WTC11 (cell line): ENCODE measurements around the gene HOXC11. TPM values are rescaled to one million over a fixed set of nuclear protein-coding genes. Genes with fewer than 3 reads are reported as not detected.

Experiments used
- ATAC-seq: fragments of 200-7000 bp; cut with Tn5 transposase; 2 replicates; pipeline ENCODE4 v1.10.0; 2021; ENCODE audit warnings: mild to moderate bottlenecking, moderate library complexity
- CTCF ChIA-PET: fragments of 300-600 bp; sonication (Branson Sonifier 250); formaldehyde crosslinking; loops from one replicate; lab custom pipeline; 2021; ENCODE audit warnings: antibody characterized with exemption; lab: Charles Lee
- POLR2A ChIA-PET: fragments of 350-600 bp; sonication (Branson Sonifier 250); formaldehyde crosslinking; loops from one replicate; lab custom pipeline; 2021; ENCODE audit warnings: antibody characterized with exemption; lab: Charles Lee
- DNase-seq: peaks from one replicate; pipeline ENCODE4 v3.0.0; 2021; ENCODE audit warnings: low spot score
- H3K27ac Mint-ChIP-seq: 2 replicates; pipeline ENCODE4 v1.8.0; 2021; ENCODE audit warnings: mixed read lengths
- H3K27me3 Mint-ChIP-seq: 2 replicates; pipeline ENCODE4 v1.8.0; 2021; ENCODE audit warnings: low read depth, mild to moderate bottlenecking, moderate library complexity, mixed read lengths
- H3K36me3 Mint-ChIP-seq: 2 replicates; pipeline ENCODE4 v1.8.0; 2021; ENCODE audit warnings: mixed read lengths
- H3K4me1 Mint-ChIP-seq: 2 replicates; pipeline ENCODE4 v1.8.0; 2022; ENCODE audit warnings: mixed read lengths
- H3K4me3 Mint-ChIP-seq: 2 replicates; pipeline ENCODE4 v1.8.0; 2021; ENCODE audit warnings: mild to moderate bottlenecking, moderate library complexity, mixed read lengths
- H3K9me3 Mint-ChIP-seq: 2 replicates; pipeline ENCODE4 v1.8.0; 2021; ENCODE audit warnings: mixed read lengths
- CREB1 ChIP-seq: sonication (generic); formaldehyde crosslinking; IDR thresholded peaks from 2 replicates; pipeline ENCODE4 v1.8.0; 2023; ENCODE audit warnings: mild to moderate bottlenecking, missing genetic modification reagents
- GABPB1 ChIP-seq: sonication (generic); formaldehyde crosslinking; IDR thresholded peaks from 2 replicates; pipeline ENCODE4 v1.8.1; 2023; ENCODE audit warnings: mild to moderate bottlenecking, missing genetic modification reagents
- GTF2I ChIP-seq: fragments of 250-450 bp; sonication (Bioruptor Pico); conservative IDR thresholded peaks from 2 replicates; pipeline ENCODE4 v1.4.0; 2021; ENCODE audit warnings: mild to moderate bottlenecking
- NFYB ChIP-seq: sonication (generic); formaldehyde crosslinking; conservative IDR thresholded peaks from 2 replicates; pipeline ENCODE4 v1.8.0; 2022; ENCODE audit warnings: low read depth, missing genetic modification reagents
- NR1H2 ChIP-seq: sonication (generic); formaldehyde crosslinking; IDR thresholded peaks from 2 replicates; pipeline ENCODE4 v1.9.0; 2021; ENCODE audit warnings: mild to moderate bottlenecking, moderate library complexity, missing genetic modification reagents
- NR3C1 ChIP-seq: sonication (generic); formaldehyde crosslinking; conservative IDR thresholded peaks from 2 replicates; pipeline ENCODE4 v1.8.1; 2023; ENCODE audit warnings: low read depth, mild to moderate bottlenecking, missing genetic modification reagents
- SP1 ChIP-seq: sonication (generic); formaldehyde crosslinking; conservative IDR thresholded peaks from 2 replicates; pipeline ENCODE4 v1.8.1; 2022; ENCODE audit warnings: missing genetic modification reagents
- TEAD4 ChIP-seq: sonication (generic); formaldehyde crosslinking; IDR thresholded peaks from 2 replicates; pipeline ENCODE4 v1.8.0; 2022; ENCODE audit warnings: mild to moderate bottlenecking, missing genetic modification reagents
- ZBTB21 ChIP-seq: sonication (generic); formaldehyde crosslinking; IDR thresholded peaks from 2 replicates; pipeline ENCODE4 v1.8.1; 2023; ENCODE audit warnings: mild to moderate bottlenecking, missing genetic modification reagents, borderline replicate concordance
- total RNA-seq: library from RNA; stranded (reverse); gene quantifications from 3 replicates; pipeline ENCODE4 v1.2.3, GENCODE V29; 2021
- TF ChIP-seq, protein P1 (sequence below): sonication (generic); formaldehyde crosslinking; IDR thresholded peaks from 2 replicates; pipeline ENCODE4 v1.8.1; 2023; ENCODE audit warnings: mild to moderate bottlenecking, missing genetic modification reagents, borderline replicate concordance
- TF ChIP-seq, protein P2 (sequence below): sonication (generic); formaldehyde crosslinking; IDR thresholded peaks from 2 replicates; pipeline ENCODE4 v1.8.1; 2022; ENCODE audit warnings: low read depth, mild to moderate bottlenecking, moderate library complexity, missing genetic modification reagents, borderline replicate concordance
- TF ChIP-seq, protein P3 (sequence below): sonication (generic); formaldehyde crosslinking; IDR thresholded peaks from 2 replicates; pipeline ENCODE4 v1.8.0; 2022; ENCODE audit warnings: mild to moderate bottlenecking, missing genetic modification reagents
- TF ChIP-seq, protein P4 (sequence below): sonication (generic); formaldehyde crosslinking; IDR thresholded peaks from 2 replicates; pipeline ENCODE4 v1.8.1; 2023; ENCODE audit warnings: mild to moderate bottlenecking, missing genetic modification reagents, moderate library complexity
- TF ChIP-seq, protein P5 (sequence below): sonication (generic); formaldehyde crosslinking; IDR thresholded peaks from 2 replicates; pipeline ENCODE4 v1.8.0; 2022; ENCODE audit warnings: mild to moderate bottlenecking, missing genetic modification reagents
- TF ChIP-seq, protein P6 (sequence below): sonication (generic); formaldehyde crosslinking; IDR thresholded peaks from 2 replicates; pipeline ENCODE4 v1.8.1; 2022; ENCODE audit warnings: missing genetic modification reagents, borderline replicate concordance
- TF ChIP-seq, protein P7 (sequence below): sonication (generic); formaldehyde crosslinking; IDR thresholded peaks from 2 replicates; pipeline ENCODE4 v1.8.1; 2022; ENCODE audit warnings: mild to moderate bottlenecking, moderate library complexity, missing genetic modification reagents

Gene HOXC11
- total RNA-seq, 1 experiment from 2014 or later = not detected

DNA sequence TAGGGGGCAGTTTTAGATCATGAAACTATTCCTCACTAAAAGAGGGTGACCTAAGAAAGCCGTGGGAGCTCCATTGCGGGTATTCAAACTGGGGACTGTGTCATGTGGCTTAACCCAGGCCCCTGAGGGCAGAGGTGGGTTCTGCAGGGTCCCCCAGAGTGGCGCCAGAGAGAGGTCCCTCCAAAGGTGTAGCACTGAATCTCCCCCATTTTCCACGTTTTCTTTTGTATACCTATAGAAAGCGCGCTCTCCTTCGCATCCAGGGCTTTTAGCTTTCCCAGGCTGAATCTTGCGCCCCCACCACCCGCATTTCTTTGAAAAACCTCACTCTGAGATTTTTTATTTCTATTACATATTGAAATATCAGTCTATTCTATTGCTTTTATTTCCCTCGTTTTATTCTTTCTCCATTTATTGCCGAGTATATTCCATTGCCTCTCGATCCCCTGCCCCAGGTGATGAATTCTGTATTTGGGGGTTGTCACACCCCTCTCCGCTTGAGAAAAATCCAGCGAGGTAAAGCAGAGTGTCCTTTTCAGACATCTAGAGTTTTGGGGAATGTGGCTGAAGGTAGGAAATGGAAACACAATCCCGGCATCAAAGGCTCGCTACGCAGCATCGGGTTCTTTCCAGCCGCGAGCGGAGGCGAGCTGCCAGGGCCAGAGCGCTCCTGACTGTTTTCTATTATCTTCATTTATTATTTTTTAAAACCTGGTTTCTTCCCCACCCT, 35.2 kb upstream of the HOXC11 start:
- no peak for ATAC-seq
- Mint-ChIP-seq H3K36me3 (no peaks in the 10 kb centered on the region), H3K4me1 (peaks cover 21% of the 10 kb centered on the region), H3K27me3 (peaks cover 99% of the 10 kb centered on the region), H3K4me3 (peak overlapping the region; percentile 47), H3K9me3 (no peaks in the 10 kb centered on the region), H3K27ac (no peak overlapping the region)
- ChIA-PET CTCF (interaction anchor here (1.0 to 2.7 kb wide), 6 partner anchors 24 to 191 kb away, joined by 3 to 7 read pairs (median 6); partner anchors contain the start of gene HOXC5), POLR2A (interaction anchor here (0.6 to 1.4 kb wide), 4 partner anchors 14 to 243 kb away, joined by 3 to 4 read pairs (median 4); no protein-coding TSS in a partner anchor)
- no peak for DNase-seq
- TF ChIP-seq, protein P1, sequence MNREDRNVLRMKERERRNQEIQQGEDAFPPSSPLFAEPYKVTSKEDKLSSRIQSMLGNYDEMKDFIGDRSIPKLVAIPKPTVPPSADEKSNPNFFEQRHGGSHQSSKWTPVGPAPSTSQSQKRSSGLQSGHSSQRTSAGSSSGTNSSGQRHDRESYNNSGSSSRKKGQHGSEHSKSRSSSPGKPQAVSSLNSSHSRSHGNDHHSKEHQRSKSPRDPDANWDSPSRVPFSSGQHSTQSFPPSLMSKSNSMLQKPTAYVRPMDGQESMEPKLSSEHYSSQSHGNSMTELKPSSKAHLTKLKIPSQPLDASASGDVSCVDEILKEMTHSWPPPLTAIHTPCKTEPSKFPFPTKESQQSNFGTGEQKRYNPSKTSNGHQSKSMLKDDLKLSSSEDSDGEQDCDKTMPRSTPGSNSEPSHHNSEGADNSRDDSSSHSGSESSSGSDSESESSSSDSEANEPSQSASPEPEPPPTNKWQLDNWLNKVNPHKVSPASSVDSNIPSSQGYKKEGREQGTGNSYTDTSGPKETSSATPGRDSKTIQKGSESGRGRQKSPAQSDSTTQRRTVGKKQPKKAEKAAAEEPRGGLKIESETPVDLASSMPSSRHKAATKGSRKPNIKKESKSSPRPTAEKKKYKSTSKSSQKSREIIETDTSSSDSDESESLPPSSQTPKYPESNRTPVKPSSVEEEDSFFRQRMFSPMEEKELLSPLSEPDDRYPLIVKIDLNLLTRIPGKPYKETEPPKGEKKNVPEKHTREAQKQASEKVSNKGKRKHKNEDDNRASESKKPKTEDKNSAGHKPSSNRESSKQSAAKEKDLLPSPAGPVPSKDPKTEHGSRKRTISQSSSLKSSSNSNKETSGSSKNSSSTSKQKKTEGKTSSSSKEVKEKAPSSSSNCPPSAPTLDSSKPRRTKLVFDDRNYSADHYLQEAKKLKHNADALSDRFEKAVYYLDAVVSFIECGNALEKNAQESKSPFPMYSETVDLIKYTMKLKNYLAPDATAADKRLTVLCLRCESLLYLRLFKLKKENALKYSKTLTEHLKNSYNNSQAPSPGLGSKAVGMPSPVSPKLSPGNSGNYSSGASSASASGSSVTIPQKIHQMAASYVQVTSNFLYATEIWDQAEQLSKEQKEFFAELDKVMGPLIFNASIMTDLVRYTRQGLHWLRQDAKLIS = no peak
- TF ChIP-seq NR3C1 (CRISPR knock-in tag) (no peak), GTF2I (CRISPR knock-in tag) (no peak), NR1H2 (no peak)
- TF ChIP-seq, protein P2, sequence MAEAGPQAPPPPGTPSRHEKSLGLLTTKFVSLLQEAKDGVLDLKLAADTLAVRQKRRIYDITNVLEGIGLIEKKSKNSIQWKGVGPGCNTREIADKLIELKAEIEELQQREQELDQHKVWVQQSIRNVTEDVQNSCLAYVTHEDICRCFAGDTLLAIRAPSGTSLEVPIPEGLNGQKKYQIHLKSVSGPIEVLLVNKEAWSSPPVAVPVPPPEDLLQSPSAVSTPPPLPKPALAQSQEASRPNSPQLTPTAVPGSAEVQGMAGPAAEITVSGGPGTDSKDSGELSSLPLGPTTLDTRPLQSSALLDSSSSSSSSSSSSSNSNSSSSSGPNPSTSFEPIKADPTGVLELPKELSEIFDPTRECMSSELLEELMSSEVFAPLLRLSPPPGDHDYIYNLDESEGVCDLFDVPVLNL (CRISPR knock-in tag) = no peak
- TF ChIP-seq, protein P3, sequence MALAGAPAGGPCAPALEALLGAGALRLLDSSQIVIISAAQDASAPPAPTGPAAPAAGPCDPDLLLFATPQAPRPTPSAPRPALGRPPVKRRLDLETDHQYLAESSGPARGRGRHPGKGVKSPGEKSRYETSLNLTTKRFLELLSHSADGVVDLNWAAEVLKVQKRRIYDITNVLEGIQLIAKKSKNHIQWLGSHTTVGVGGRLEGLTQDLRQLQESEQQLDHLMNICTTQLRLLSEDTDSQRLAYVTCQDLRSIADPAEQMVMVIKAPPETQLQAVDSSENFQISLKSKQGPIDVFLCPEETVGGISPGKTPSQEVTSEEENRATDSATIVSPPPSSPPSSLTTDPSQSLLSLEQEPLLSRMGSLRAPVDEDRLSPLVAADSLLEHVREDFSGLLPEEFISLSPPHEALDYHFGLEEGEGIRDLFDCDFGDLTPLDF (CRISPR knock-in tag) = no peak

DNA sequence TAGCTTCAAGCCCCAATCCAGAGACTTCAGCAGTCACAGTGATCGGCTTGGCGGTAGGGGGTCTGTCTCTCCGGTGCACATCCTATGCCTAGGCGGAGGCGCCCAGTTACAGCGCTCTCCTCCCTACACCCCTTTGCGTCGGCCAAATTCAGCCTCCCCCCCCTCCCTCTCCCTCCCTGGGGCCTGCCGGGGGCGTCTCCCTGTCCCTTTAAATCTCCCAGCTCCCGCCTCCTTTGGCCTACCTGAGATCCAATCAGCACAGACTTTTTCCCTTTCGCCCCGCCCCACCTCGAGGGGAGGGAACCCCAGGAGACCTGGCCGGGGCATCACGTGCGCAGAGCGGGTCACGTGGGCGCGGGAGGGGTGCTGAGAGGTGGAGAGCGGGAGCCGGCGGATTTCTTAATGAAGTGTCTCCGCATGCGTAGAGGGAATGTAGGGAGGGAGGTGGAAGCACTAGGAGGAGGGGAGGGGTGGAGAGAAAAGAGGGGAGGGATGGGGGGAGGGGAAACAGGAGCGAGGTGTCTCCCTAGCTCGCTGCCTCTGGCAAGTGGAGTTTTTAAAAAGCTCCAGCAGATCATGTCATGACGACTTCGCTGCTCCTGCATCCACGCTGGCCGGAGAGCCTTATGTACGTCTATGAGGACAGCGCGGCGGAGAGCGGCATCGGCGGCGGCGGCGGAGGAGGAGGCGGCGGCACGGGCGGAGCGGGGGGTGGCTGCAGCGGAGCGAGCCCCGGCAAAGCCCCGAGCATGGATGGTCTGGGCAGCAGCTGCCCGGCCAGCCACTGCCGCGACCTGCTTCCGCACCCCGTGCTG, 34.4 kb upstream of the HOXC11 start, which contains the start of gene HOXC13:
Gene HOXC13 (plus strand): TSS at position 506 of the 815 bp plus-strand sequence. CDS start 76 bp downstream, at position 582.
- ChIA-PET POLR2A (interaction anchor here (0.6 to 1.4 kb wide), 4 partner anchors 13 to 244 kb away, joined by 3 to 4 read pairs (median 4); no protein-coding TSS in a partner anchor), CTCF (interaction anchor here (0.7 to 2.7 kb wide), 7 partner anchors 23 to 236 kb away, joined by 3 to 7 read pairs (median 5); partner anchors contain the start of gene HOXC5)
- DNase-seq (peak; percentile 99), ATAC-seq (peak; percentile 85)
- Mint-ChIP-seq H3K27me3 (peaks cover 99% of the 10 kb centered on the region), H3K9me3 (no peaks in the 10 kb centered on the region), H3K4me1 (peaks cover 21% of the 10 kb centered on the region), H3K27ac (no peak within 1 kb of the TSS), H3K4me3 (peak within 1 kb of the TSS; percentile 53), H3K36me3 (no peaks in the 10 kb centered on the region)
- TF ChIP-seq, protein P4, sequence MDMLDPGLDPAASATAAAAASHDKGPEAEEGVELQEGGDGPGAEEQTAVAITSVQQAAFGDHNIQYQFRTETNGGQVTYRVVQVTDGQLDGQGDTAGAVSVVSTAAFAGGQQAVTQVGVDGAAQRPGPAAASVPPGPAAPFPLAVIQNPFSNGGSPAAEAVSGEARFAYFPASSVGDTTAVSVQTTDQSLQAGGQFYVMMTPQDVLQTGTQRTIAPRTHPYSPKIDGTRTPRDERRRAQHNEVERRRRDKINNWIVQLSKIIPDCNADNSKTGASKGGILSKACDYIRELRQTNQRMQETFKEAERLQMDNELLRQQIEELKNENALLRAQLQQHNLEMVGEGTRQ (CRISPR knock-in tag) = peak; percentile 98
- no peak for TF ChIP-seq ZBTB21 (CRISPR knock-in tag)
- no peak for TF ChIP-seq GABPB1 (CRISPR knock-in tag)
- TF ChIP-seq NFYB (CRISPR knock-in tag) = 0 out of 2 replicates have a peak, but pooled peaks have one; percentile 27
- TF ChIP-seq, protein P5, sequence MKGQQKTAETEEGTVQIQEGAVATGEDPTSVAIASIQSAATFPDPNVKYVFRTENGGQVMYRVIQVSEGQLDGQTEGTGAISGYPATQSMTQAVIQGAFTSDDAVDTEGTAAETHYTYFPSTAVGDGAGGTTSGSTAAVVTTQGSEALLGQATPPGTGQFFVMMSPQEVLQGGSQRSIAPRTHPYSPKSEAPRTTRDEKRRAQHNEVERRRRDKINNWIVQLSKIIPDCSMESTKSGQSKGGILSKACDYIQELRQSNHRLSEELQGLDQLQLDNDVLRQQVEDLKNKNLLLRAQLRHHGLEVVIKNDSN (CRISPR knock-in tag) = peak; percentile 99
- peak; percentile 62 for TF ChIP-seq SP1 (CRISPR knock-in tag)
- TF ChIP-seq, protein P6, sequence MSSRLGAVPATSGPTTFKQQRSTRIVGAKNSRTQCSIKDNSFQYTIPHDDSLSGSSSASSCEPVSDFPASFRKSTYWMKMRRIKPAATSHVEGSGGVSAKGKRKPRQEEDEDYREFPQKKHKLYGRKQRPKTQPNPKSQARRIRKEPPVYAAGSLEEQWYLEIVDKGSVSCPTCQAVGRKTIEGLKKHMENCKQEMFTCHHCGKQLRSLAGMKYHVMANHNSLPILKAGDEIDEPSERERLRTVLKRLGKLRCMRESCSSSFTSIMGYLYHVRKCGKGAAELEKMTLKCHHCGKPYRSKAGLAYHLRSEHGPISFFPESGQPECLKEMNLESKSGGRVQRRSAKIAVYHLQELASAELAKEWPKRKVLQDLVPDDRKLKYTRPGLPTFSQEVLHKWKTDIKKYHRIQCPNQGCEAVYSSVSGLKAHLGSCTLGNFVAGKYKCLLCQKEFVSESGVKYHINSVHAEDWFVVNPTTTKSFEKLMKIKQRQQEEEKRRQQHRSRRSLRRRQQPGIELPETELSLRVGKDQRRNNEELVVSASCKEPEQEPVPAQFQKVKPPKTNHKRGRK (CRISPR knock-in tag) = no peak
- TF ChIP-seq TEAD4 (CRISPR knock-in tag) = no peak
- TF ChIP-seq CREB1 = no peak
- TF ChIP-seq, protein P1 = no peak
- TF ChIP-seq, protein P7, sequence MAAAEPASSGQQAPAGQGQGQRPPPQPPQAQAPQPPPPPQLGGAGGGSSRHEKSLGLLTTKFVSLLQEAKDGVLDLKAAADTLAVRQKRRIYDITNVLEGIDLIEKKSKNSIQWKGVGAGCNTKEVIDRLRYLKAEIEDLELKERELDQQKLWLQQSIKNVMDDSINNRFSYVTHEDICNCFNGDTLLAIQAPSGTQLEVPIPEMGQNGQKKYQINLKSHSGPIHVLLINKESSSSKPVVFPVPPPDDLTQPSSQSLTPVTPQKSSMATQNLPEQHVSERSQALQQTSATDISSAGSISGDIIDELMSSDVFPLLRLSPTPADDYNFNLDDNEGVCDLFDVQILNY (CRISPR knock-in tag) = no peak
